Dermis microvascular lymphatic vessel endothelial cell (primary cell): ENCODE measurements around the gene RBMS1. TPM values are rescaled to one million over a fixed set of nuclear protein-coding genes. Genes with fewer than 3 reads are reported as not detected.
"Not testable (repeated sequence)": the region's sequence is repeated elsewhere in the genome, so short reads cannot be mapped to it uniquely, and the experiment has no call there.

Experiments
- DNase-seq, 2 donors: peaks; one replicate each; pipeline versions ENCODE4 v3.0.0 to v3.0.0-alpha.2; 2010; ENCODE audit warnings: low read depth in 2 of 2
- total RNA-seq: library from RNA; depleted of rRNA; stranded (reverse); fragments of >200 nt; gene quantifications from 2 replicates; pipeline ENCODE4 v1.2.1, GENCODE V29; 2014

The RBMS1 gene
- total RNA-seq, 1 donor from 2014 or later: 55.1 TPM

- DNase-seq: peak in 1 of 2 donors; percentile 53
Measured at GRCh38 chr2:160381425-160381951, 112.1 kb downstream of the RBMS1 start.

GRCh38 chr2:160380611-160381010 lies 113.0 kb downstream of the RBMS1 start:
- DNase-seq: peak in 1 of 2 donors; percentile 36

- peak in 1 of 2 donors; percentile 26 for DNase-seq
Measured at GRCh38 chr2:160380000-160380570, 113.5 kb downstream of the RBMS1 start.

DNA sequence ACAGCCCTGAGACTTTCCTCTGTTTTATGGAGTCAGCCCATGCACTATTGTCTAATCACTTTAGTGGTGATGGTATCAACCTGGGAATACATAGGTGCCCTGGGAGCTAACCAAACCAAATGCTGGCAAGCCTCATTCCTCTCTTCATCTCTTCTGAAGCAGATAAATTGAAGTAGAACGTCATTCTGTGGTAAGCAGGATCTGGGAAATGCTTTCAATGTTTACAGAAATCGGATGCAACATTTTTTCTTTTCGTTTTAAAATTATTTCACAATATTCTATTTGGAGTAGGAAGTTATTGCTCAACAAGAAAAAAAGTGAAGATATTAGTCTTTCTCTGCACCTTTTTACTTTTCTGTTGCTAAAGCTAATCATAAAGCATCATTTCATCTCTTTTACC lies 114.2 kb downstream of the RBMS1 start:
- no peak for DNase-seq

DNA sequence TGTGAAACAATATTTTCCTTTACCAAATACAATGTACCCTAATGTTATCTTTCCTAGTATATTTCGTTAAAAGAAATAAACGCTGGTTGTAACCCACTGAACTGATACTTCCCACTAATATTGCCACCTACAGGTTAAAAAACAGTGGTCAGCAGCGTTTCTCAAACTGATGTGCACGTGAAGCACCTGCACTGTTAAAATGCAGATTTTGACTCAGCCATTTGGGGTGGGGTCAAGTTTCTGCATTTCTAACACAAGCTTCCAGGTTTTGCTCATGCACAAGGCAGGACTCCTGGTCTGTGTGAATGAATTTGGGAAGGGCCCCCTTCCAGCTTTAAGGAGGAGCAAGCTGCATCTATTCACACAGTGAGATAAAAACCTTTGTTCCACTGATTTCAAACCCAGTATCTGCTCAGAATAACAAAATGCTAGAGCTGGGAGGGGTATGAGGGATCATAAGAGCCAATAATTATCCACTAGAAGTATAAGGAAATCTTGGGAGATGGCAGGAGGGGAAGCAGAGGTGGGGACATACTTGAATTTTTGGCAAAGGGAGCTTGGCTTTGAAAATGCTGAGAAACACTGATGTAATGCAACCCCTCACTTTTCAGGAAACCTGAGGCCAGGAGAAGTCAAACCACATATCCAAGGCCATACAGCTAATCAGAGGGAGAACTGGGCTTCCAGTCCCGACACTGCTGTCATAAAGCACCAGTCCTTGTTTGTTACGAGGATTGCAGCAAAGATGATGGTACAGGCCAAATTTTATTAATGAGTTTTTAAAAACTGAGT lies 116.2 kb downstream of the RBMS1 start:
- DNase-seq: peak in 1 of 2 donors; percentile 38

- peak in 1 of 2 donors; percentile 61 for DNase-seq
Measured at GRCh38 chr2:160376576-160376975, 117.0 kb downstream of the RBMS1 start.

DNA sequence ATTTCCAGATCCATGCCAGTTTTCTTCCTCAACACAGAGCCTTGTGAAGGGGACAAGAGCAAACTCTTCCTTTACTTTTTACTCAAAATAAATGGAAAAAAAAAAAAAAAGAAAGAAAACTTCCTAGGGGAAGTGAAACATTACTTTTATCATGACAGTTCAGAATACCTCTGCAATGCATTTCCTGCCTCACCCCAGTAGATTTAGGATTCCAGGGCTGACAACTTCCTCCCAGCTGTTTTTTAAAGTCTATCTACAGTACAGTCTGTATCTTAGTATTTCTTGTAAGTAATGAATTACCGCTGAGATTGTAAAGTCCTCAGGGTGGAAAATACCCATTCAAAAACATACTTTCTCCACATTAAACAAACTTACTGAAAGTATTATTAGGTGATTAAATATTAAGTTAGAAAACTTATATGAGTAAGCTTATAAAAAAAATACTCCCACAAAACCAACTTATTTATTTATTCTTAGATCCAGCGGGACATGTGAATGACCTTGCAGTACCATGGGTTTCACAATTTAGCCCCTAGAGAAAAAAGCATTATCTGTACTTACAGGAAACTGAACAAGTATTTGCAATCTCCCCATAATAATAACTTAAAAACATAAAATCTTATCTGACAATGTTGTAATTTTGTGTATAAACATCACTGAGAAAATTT lies 117.7 kb downstream of the RBMS1 start:
- DNase-seq: peak; percentile 64 to 68

DNA sequence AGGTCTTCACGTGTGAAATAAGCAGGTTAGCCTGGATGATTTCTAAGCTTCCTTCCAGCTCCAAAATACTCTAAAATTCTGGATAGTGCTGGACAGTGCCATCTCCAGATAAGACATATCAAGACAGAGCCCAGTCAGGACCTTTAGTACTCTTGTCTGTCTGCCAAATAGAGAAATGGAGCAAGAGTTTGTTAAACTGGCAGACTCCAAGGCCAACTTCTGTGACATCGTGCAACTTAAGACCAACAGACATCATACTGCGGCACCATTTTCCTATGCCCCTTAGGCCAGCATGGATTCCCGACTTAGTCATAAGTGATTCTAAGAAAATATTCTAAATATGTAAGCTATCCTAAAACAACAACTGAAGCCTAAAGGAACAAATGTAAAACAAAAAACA lies 118.6 kb downstream of the RBMS1 start:
- DNase-seq: peak in 1 of 2 donors; percentile 34

- no peak for DNase-seq
Measured at GRCh38 chr2:160373666-160374065, 119.9 kb downstream of the RBMS1 start.

- no peak for DNase-seq
Measured at GRCh38 chr2:160373263-160373662, 120.3 kb downstream of the RBMS1 start.

DNA sequence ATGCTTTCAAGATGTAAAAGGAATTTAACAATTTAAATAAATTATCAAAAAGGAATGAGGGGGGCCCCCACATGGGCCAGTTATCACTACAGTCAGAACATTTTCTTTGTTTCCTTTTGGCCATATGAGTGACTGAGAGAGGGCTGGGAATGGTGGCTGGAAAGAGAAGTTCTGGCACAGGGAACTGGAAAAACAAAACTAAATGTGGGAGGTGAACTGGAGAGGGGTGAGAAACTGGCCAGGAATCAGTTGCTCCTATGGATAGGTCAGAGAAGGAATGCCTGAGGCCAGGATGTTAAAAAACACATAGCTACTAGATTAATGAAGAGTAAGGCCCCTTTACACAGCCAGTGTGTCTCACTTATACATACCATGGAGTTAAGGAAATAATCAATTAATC lies 121.0 kb downstream of the RBMS1 start:
- peak; percentile 89 to 93 for DNase-seq

GRCh38 chr2:160372010-160372356 lies 121.6 kb downstream of the RBMS1 start:
- peak in 1 of 2 donors; percentile 79 for DNase-seq

GRCh38 chr2:160371251-160372009 lies 122.2 kb downstream of the RBMS1 start:
- peak; percentile 58 to 84 for DNase-seq

DNA sequence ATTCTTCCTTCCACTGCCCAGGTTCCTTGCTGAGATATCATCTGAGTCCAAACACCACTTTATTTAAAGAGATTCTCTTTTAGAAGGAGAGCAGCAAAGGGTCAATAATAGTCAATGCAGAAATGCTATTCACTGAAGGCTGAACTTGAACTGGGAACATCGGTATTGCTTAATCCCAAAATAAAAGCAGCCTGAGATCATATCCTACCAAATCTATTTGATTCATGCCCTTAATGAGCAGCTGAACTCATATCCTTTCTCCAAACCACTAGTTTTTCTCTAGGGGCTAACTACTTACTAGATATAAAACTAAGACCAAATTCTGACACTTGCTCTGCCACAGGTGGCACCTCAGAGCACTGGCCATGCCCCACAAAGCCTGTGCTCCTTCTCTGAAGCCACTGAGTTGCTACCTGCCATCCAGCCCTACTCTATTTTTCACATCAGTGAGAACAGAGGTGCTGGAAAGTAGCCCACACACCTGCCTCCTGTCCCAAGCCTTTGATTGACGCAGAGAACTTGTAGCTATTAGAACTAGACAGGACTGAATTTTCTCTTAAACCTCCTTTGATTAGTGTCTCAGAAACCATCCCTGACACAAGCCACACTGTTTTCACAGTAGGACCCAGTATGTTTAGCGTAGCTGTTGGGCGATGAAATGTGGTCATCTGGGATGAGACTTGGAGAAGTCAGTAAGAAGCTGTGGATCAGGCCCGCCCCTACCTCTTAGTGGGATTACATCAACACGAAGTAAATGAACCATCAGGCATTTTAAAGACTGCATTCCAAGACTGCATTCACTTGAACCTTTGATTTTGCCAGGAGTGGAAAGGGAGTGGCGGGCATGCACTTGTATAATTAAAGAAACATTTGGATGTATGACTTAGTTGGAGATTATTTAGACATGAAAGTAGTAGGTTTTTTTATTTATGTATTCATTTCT lies 124.3 kb downstream of the RBMS1 start:
- DNase-seq: no peak

- no peak for DNase-seq
Measured at GRCh38 chr2:160367887-160368286, 125.7 kb downstream of the RBMS1 start.

GRCh38 chr2:160367139-160367538 lies 126.5 kb downstream of the RBMS1 start:
- not testable (repeated sequence) for DNase-seq

DNA sequence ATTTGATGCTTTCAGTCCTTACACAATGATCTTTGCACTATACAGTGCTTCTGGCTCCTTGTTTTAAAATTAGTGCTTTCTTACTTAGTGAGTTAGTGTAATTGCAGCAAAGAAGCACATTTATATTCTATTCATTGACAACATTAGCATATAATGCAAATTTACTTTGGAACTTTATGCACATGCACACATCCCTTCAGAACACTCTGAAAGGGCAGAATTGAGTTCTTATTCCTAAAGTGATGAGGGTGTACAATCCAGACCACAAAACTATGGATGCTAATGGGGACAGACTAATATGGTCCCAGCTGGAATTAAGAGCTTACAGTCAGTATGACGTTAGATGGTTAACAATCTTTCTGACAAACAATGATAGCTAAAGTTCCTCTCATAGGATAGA lies 127.1 kb downstream of the RBMS1 start:
- no peak for DNase-seq

DNA sequence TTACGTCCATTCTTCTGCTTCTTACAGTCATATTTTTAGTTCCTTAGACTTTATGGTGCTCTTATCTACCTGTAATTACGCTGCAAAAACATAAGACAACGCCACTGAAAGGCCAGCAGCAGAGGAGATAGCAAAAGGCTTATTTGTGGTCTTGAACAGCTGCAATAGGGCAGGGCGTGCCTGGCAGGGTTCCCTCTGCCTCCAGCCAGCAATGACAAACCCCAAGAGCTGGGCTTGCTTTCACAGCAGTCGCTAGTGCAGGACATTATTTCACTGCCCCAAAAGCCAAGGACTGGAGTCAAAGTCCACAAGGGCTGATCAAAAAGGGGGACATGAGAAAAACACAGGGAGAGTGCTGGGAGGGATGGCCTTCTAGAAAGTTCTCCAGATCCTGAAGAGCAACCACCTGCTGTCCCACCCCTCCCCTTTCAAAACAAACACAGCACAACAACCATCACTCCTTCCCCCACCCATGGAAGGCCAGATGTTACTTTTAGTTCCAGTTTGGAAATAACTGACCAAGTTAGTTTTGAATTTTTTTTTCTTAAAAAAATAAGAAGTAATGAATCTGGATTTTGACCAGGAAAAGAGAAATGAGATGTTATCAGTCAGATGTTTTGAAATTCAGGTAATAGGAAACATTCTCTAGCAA lies 127.8 kb downstream of the RBMS1 start:
- no peak for DNase-seq

DNA sequence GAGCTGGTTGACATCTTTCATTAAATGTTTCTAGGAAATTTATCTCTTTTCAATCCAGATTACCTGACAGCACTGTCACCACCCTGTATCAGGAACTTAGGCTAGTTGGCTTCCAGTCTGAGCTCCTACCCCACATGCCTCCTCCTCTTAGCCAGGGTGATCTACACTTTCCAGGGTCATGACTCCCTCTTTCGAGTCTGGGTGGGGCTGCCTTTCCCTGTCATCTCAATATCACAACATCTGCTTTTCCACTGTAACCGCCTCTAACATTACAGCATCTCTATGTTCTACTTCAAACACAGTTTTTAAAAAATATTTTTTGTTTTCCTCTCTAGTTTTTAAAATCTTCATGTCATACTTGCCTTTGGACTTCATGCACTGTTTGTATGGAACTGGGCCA lies 129.2 kb downstream of the RBMS1 start:
- no peak for DNase-seq

DNA sequence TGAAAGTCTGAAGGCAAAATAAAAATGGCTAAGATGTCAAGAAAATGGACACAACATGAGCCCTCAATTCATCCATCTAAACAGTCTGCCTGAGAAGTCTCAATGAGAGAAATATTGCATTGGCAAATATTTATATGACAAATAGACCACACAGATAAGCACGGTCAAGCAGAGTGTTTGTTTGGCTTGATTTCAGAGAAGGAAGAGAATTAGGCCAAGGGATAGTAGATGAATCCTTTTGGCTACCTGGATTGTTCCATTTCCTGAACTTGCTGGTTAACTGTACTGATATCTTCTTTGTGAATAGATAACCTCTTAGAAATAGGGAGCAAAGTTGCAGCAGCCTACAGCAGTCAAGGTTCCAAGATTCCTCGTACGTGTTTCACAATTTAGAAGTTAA lies 129.6 kb downstream of the RBMS1 start:
- DNase-seq: no peak
